H1 (cell line): ENCODE results near the gene INF2. TPM values are rescaled to one million over a fixed set of nuclear protein-coding genes. Genes with fewer than 3 reads are reported as not detected.
"Not testable (repeated sequence)": the region's sequence is repeated elsewhere in the genome, so short reads cannot be mapped to it uniquely, and the experiment has no call there.

Experiments
- CTCF ChIA-PET: fragments of 300-600 bp; sonication (Branson Sonifier 250); formaldehyde crosslinking; loops from one replicate; lab custom pipeline; 2021; ENCODE audit not compliant: partially characterized antibody; lab: Charles Lee
- POLR2A ChIA-PET: fragments of 300-600 bp; sonication (Branson Sonifier 250); formaldehyde crosslinking; loops from one replicate; lab custom pipeline; 2021; ENCODE audit warnings: inconsistent platforms; ENCODE audit not compliant: partially characterized antibody; lab: Charles Lee
- DNase-seq, 2 experiments: peaks; one replicate each; pipeline versions ENCODE4 v3.0.0 to v3.0.0-alpha.2; 2010 to 2022; ENCODE audit warnings: low spot score in 2 of 2, low read depth in 1 of 2, mixed read lengths in 1 of 2
- FAIRE-seq: peaks from 2 replicates; lab custom pipeline; 2011; peaks lifted over from hg19 to GRCh38; lab: Jason Lieb, UNC
- H2AFZ ChIP-seq: 2 replicates; pipeline ENCODE4 v1.8.1; 2012; ENCODE audit warnings: low read length, inconsistent platforms
- H2AK5ac ChIP-seq: 2 replicates; pipeline ENCODE4 v1.6.1; 2013; ENCODE audit warnings: low read depth, low read length
- H2BK120ac ChIP-seq: replicated peaks from 2 replicates; pipeline ENCODE3; 2013; ENCODE audit warnings: low read depth, low read length, inconsistent platforms
- H2BK12ac ChIP-seq: 2 replicates; pipeline ENCODE4 v1.6.1; 2013; ENCODE audit warnings: low read depth, low read length
- H2BK15ac ChIP-seq: 2 replicates; pipeline ENCODE4 v1.6.1; 2013; ENCODE audit warnings: low read length
- H2BK20ac ChIP-seq: 2 replicates; pipeline ENCODE4 v1.6.1; 2013; ENCODE audit warnings: low read length
- H2BK5ac ChIP-seq: 2 replicates; pipeline ENCODE4 v1.6.1; 2013; ENCODE audit warnings: low read depth, low read length
- H3K14ac ChIP-seq: 2 replicates; pipeline ENCODE4 v1.6.1; 2013; ENCODE audit warnings: inconsistent platforms; ENCODE audit not compliant: insufficient read length
- H3K18ac ChIP-seq: 2 replicates; pipeline ENCODE4 v1.6.1; 2013; ENCODE audit warnings: low read length; ENCODE audit errors: extremely low read depth
- H3K23ac ChIP-seq: 2 replicates; pipeline ENCODE4 v1.6.1; 2013; ENCODE audit warnings: inconsistent platforms; ENCODE audit not compliant: insufficient read length
- H3K23me2 ChIP-seq: 2 replicates; pipeline ENCODE4 v1.6.1; 2013; ENCODE audit warnings: low read depth, low read length
- H3K27ac ChIP-seq: 2 replicates; pipeline ENCODE4 v1.6.1; 2011; ENCODE audit warnings: low read depth, low read length, inconsistent platforms
- H3K27me3 ChIP-seq, 4 experiments: replicated peaks in 1 of 4; 1 replicate in 1 of 4; 2 replicates in 3 of 4; pipeline versions ENCODE4 v1.6.1 to v1.8.1; 2011 to 2013; ENCODE audit warnings: low read length in 3 of 4, mild to moderate bottlenecking in 3 of 4, inconsistent platforms in 2 of 4, mixed read lengths in 2 of 4, moderate library complexity in 1 of 4; ENCODE audit not compliant: control insufficient read depth in 3 of 4, insufficient read depth in 3 of 4; ENCODE audit errors: extremely low read depth in 1 of 4
- H3K36me3 ChIP-seq, 4 experiments: 2 replicates each; pipeline versions ENCODE4 v1.6.1 to v1.8.1; 2011 to 2013; ENCODE audit warnings: mild to moderate bottlenecking in 4 of 4, low read length in 3 of 4, moderate library complexity in 2 of 4, control low read depth in 1 of 4, inconsistent platforms in 1 of 4; ENCODE audit not compliant: insufficient read depth in 4 of 4, control insufficient read depth in 2 of 4
- H3K4ac ChIP-seq: replicated peaks from 2 replicates; pipeline ENCODE3; 2013; ENCODE audit warnings: low read length, low read depth, mixed read lengths, inconsistent platforms; ENCODE audit not compliant: insufficient read length
- H3K4me1 ChIP-seq, 4 experiments: replicated peaks in 1 of 4; 1 replicate in 1 of 4; 2 replicates in 3 of 4; pipeline versions ENCODE4 v1.6.1 to v1.8.1; 2011 to 2013; ENCODE audit warnings: low read length in 3 of 4, inconsistent platforms in 2 of 4, mixed read lengths in 1 of 4; ENCODE audit not compliant: insufficient read depth in 4 of 4, control insufficient read depth in 3 of 4
- H3K4me2 ChIP-seq, 2 experiments: 2 replicates each; pipeline versions ENCODE4 v1.6.1 to v1.8.1; 2011 to 2013; ENCODE audit warnings: low read depth in 2 of 2, low read length in 2 of 2, control low read depth in 1 of 2, inconsistent platforms in 1 of 2, mild to moderate bottlenecking in 1 of 2; ENCODE audit not compliant: insufficient read depth in 1 of 2
- H3K4me3 ChIP-seq, 4 experiments: fragments of 200-600, 300-600 bp in 1 of 4; sonication (generic), shearing (Covaris generic), sonication (Bioruptor Twin) in 1 of 4; 2 replicates each; pipeline versions ENCODE4 v1.5.1 to v1.8.1; 2011 to 2016; ENCODE audit warnings: low read length in 4 of 4, low read depth in 3 of 4, control low read depth in 2 of 4, inconsistent platforms in 2 of 4, mild to moderate bottlenecking in 2 of 4, mixed read lengths in 1 of 4, moderate library complexity in 1 of 4; ENCODE audit not compliant: insufficient read depth in 2 of 4; ENCODE audit errors: extremely low read depth in 1 of 4
- H3K56ac ChIP-seq: replicated peaks from 2 replicates; pipeline ENCODE3; 2013; ENCODE audit warnings: low read depth, mild to moderate bottlenecking, mixed read lengths, low read length, inconsistent platforms; ENCODE audit not compliant: insufficient read length
- H3K79me1 ChIP-seq: 2 replicates; pipeline ENCODE4 v1.6.1; 2013; ENCODE audit warnings: low read depth, low read length, control low read depth
- H3K79me2 ChIP-seq, 2 experiments: 2 replicates each; pipeline versions ENCODE4 v1.6.1 to v1.8.1; 2012 to 2013; ENCODE audit warnings: low read length in 2 of 2, mild to moderate bottlenecking in 2 of 2, inconsistent platforms in 1 of 2; ENCODE audit not compliant: insufficient read depth in 2 of 2, control insufficient read depth in 1 of 2
- H3K9ac ChIP-seq, 4 experiments: replicated peaks in 1 of 4; 1 replicate in 1 of 4; 2 replicates in 3 of 4; pipeline versions ENCODE4 v1.6.1 to v1.8.1; 2011 to 2013; ENCODE audit warnings: low read depth in 3 of 4, low read length in 3 of 4, control low read depth in 2 of 4, mild to moderate bottlenecking in 2 of 4, moderate library complexity in 2 of 4, inconsistent platforms in 1 of 4; ENCODE audit errors: extremely low read depth in 1 of 4
- H3K9me3 ChIP-seq, 2 experiments: 2 replicates each; pipeline versions ENCODE4 v1.6.1 to v1.8.1; 2012 to 2013; ENCODE audit warnings: mild to moderate bottlenecking in 2 of 2, moderate library complexity in 2 of 2, control low read depth in 1 of 2, inconsistent platforms in 1 of 2, low read depth in 1 of 2, low read length in 1 of 2, mixed read lengths in 1 of 2; ENCODE audit not compliant: insufficient read depth in 2 of 2
- H4K20me1 ChIP-seq, 2 experiments: replicated peaks in 1 of 2; 2 replicates each; pipeline versions ENCODE3 to v1.8.1; 2011 to 2013; ENCODE audit warnings: inconsistent platforms in 2 of 2, low read length in 2 of 2, mild to moderate bottlenecking in 1 of 2; ENCODE audit not compliant: insufficient read depth in 2 of 2, control insufficient read depth in 1 of 2
- H4K5ac ChIP-seq: 2 replicates; pipeline ENCODE4 v1.6.1; 2013; ENCODE audit warnings: low read length, low read depth, mixed read lengths, inconsistent platforms; ENCODE audit not compliant: insufficient read length
- H4K8ac ChIP-seq: 2 replicates; pipeline ENCODE4 v1.8.0; 2013; ENCODE audit warnings: mild to moderate bottlenecking, moderate library complexity, low read length, inconsistent platforms; ENCODE audit not compliant: insufficient read depth; ENCODE audit errors: extremely low read depth
- H4K91ac ChIP-seq: replicated peaks from 2 replicates; pipeline ENCODE3; 2013; ENCODE audit warnings: low read length, mixed read lengths, inconsistent platforms; ENCODE audit not compliant: insufficient read length
- WGBS, 2 experiments: shearing (Covaris generic) in 1 of 2; methylation state at CpG; one replicate each; pipeline versions ENCODE4 v1.1.6 to v1.1.7; 2013 to 2015; ENCODE audit warnings: low lambda C conversion rate in 2 of 2, mixed read lengths in 2 of 2, inconsistent platforms in 1 of 2, low coverage in 1 of 2, missing lambda C conversion rate in 1 of 2; ENCODE audit not compliant: insufficient replicate concordance in 2 of 2, insufficient coverage in 1 of 2, insufficient read length in 1 of 2; ENCODE audit errors: extremely low coverage in 1 of 2, missing lambda C conversion rate in 1 of 2; 5-methylcytosine and 5-hydroxymethylcytosine counted together
- polyA plus RNA-seq, 7 experiments: library from polyadenylated mRNA; depleted of rRNA in 3 of 7; stranded (reverse) in 5 of 7; unstranded in 2 of 7; fragments of >200 nt in 5 of 7; fragments of 200-250 nt in 2 of 7; gene quantifications; 1 replicate in 5 of 7; 2 replicates in 1 of 7; 4 replicates in 1 of 7; pipeline versions ENCODE4 v1.2.1 to v1.2.3, GENCODE V29; 2011 to 2013; ENCODE audit warnings: missing spikeins in 2 of 7, mixed read lengths in 2 of 7
- total RNA-seq: library from RNA; stranded (reverse); fragmentation: NEBNext Ultra II Directional; extraction: Animal tissue kit (Norgen Biotek cat#: 25700); gene quantifications from 2 replicates; pipeline ENCODE4 v1.2.1, GENCODE V29; 2021

Gene INF2
- total and polyA plus RNA-seq, 2 of the 8 experiments (the other 6 are each of a cell fraction or from before 2014, with no cell fraction given), result 29.1 to 59.5 TPM

DNA sequence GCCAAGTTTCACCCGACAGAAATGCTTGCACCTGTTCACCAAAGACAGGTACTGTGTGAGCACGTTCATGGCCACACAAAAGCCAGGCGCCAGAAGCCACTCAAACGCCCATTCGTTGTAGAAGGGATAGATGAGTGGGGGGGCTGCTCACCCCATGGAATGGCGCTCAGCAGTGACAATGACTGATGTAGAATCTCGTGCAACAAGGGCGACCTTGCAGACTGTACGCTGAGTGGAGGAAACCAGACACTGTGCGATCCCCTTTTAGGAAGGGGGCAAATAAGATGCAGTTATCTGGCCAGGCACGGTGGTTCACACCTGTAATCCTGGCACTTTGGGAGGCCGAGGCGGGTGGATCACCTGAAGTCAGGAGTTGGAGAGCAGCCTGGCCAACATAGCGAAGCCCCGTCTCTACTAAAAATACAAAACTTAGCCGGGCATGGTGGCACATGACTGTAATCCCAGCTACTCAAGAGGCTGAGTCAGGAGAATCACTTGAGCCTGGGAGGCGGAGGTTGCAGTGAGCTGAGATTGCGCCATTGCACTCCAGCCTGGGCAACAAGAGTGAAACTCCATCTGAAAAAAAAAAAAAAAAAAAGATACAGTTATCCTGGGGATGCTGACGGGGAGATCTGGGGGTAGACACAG lies 18.0 kb upstream of the INF2 start:
- not testable (repeated sequence) for H3K18ac ChIP-seq, H3K23me2 ChIP-seq, H2BK15ac ChIP-seq, H3K4me1 ChIP-seq, H3K4me3 ChIP-seq, H3K4ac ChIP-seq, H3K27ac ChIP-seq, H2AK5ac ChIP-seq, H3K27me3 ChIP-seq, H3K9me3 ChIP-seq, H3K14ac ChIP-seq, H3K4me2 ChIP-seq, H2BK120ac ChIP-seq, H3K79me1 ChIP-seq, H4K5ac ChIP-seq, H3K56ac ChIP-seq, DNase-seq, H3K36me3 ChIP-seq, FAIRE-seq, H2BK5ac ChIP-seq, H3K9ac ChIP-seq, H4K20me1 ChIP-seq, H3K23ac ChIP-seq, H2BK12ac ChIP-seq, H2AFZ ChIP-seq, H3K79me2 ChIP-seq, H4K8ac ChIP-seq, H4K91ac ChIP-seq
- ChIA-PET CTCF (interaction anchor here (0.8 kb wide), 1 partner anchor 25 kb away, joined by 3 read pairs; no protein-coding TSS in a partner anchor), POLR2A (interaction anchor here (10.2 kb wide), 1 partner anchor 9 kb away, joined by 94 read pairs; no protein-coding TSS in a partner anchor)
- WGBS, 2 experiments, result 90% methylated on average over 16 of the region's 19 CpGs; no CpG with 5 or more reads in 1 of the 2 experiments
- peak overlapping the region; percentile 86; the same call in 1 of the 2 replicates for H2BK20ac ChIP-seq
